Left ventricle myocardium inferior (tissue), 1 donor: ENCODE measurements around the gene IFI44. TPM values are rescaled to one million over a fixed set of nuclear protein-coding genes. Genes with fewer than 3 reads are reported as not detected.
A peak's percentile ranks its signal among the peaks of the same experiment; 100 is the strongest.

Source experiments
- DNase-seq: peaks from one replicate; pipeline ENCODE4 v3.0.0-alpha.2; 2020
- H3K27ac ChIP-seq: fragments of 200-600 bp; replicated peaks from 2 replicates; pipeline ENCODE4 v1.8.0; 2021
- H3K27me3 ChIP-seq: fragments of 200-600 bp; 2 replicates; pipeline ENCODE4 v1.8.0; 2021; ENCODE audit warnings: low read depth
- H3K36me3 ChIP-seq: fragments of 200-600 bp; 2 replicates; pipeline ENCODE4 v1.8.0; 2021
- H3K4me1 ChIP-seq: fragments of 200-600 bp; 2 replicates; pipeline ENCODE4 v1.8.0; 2021
- H3K4me3 ChIP-seq: fragments of 200-600 bp; 2 replicates; pipeline ENCODE4 v1.8.0; 2021; ENCODE audit warnings: mild to moderate bottlenecking, moderate library complexity
- H3K9me3 ChIP-seq: fragments of 200-600 bp; replicated peaks from 2 replicates; pipeline ENCODE4 v1.8.0; 2021
- intact Hi-C: fragments of 100-400 bp; cut with micrococcal nuclease; formaldehyde crosslinking; loops from one replicate; pipeline ENCODE4 v1.11.0; 2022
- total RNA-seq: library from RNA; stranded (reverse); fragmentation: NEBNext Ultra II Directional; extraction: Animal tissue kit (Norgen Biotek cat#: 25700); gene quantifications from one replicate; pipeline ENCODE4 v1.2.1, GENCODE V29; 2021
- TF ChIP-seq, protein P1 (sequence below): fragments of 200-600 bp; IDR thresholded peaks from 2 replicates; pipeline ENCODE4 v1.8.0; 2021; ENCODE audit warnings: antibody characterized with exemption, mild to moderate bottlenecking, borderline replicate concordance
- donor health status: DM: no; HTN: yes; CAD: no; lungs with severe emphysema.

Gene IFI44
- total RNA-seq, 1 donor from 2014 or later: 6.6 TPM

DNA sequence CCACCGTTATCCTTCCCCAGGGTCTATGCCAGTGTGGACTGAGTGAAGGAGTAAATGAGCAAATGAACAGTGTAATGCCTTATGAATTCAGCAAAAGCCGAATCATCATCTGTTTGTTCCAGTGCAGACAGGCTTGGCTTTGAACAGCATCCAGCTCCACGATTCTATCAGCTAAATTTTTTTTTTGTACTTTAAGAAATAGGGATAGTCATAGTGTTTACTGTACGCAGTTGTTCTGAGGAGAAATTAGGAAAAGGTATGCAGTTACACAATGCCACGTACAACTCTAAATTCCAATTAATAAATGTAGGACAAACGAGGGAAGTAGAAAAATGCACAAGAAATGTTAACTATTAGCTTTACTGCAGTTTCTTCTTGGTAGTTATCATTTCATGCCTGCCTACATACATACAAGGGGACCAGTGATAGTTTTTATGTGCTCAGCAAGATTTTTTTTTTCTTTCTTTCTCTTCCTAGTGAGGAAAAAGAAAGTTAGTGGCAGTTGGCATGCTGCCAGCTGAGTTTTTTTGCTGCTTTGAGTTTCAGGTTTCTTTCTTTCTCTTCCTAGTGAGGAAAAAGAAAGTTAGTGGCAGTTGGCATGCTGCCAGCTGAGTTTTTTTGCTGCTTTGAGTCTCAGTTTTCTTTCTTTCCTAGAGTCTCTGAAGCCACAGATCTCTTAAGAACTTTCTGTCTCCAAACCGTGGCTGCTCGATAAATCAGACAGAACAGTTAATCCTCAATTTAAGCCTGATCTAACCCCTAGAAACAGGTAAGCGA, 29.6 kb upstream of the IFI44 start, which contains the start of gene IFI44L:
Gene IFI44L, plus strand, starts transcription at position 646 of the 777 bp plus-strand sequence. CDS start 7,468 bp downstream, outside the sequence.
- peak; percentile 27 for DNase-seq
- peaks cover 30% of the 10 kb centered on the region for H3K4me1 ChIP-seq
- no peaks in the 10 kb centered on the region for H3K9me3 ChIP-seq
- TF ChIP-seq, protein P1, sequence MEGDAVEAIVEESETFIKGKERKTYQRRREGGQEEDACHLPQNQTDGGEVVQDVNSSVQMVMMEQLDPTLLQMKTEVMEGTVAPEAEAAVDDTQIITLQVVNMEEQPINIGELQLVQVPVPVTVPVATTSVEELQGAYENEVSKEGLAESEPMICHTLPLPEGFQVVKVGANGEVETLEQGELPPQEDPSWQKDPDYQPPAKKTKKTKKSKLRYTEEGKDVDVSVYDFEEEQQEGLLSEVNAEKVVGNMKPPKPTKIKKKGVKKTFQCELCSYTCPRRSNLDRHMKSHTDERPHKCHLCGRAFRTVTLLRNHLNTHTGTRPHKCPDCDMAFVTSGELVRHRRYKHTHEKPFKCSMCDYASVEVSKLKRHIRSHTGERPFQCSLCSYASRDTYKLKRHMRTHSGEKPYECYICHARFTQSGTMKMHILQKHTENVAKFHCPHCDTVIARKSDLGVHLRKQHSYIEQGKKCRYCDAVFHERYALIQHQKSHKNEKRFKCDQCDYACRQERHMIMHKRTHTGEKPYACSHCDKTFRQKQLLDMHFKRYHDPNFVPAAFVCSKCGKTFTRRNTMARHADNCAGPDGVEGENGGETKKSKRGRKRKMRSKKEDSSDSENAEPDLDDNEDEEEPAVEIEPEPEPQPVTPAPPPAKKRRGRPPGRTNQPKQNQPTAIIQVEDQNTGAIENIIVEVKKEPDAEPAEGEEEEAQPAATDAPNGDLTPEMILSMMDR: no peak
- H3K27me3 ChIP-seq: no peaks in the 10 kb centered on the region
- peak within 1 kb of the TSS; percentile 86 for H3K27ac ChIP-seq
- H3K36me3 ChIP-seq: no peaks in the 10 kb centered on the region
- H3K4me3 ChIP-seq: peak within 1 kb of the TSS; percentile 61
- intact Hi-C loops: loop anchor here (5.0 kb wide), 1 partner anchor 57 kb away; no protein-coding TSS in a partner anchor

DNA sequence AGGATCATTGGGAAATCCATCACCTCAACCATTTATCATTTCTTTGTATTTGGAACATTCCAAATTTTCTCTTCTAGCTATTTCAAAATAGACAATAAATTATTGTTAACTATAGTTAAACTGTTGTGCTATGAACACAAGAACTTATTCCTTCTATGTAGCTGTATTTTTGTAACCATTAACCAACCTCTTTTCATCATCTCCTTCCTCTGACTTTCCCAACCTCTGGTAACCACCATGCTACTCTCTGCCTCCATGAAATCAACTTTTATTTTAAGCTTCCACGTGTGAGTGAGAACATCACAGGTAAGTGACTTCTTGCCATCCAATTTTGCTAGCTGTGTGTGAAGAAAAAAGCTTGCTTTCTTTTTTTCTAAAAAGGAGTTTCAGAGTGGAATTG, 29.0 kb upstream of the IFI44 start:
- no peaks in the 10 kb centered on the region for H3K9me3 ChIP-seq
- H3K27me3 ChIP-seq: no peaks in the 10 kb centered on the region
- H3K36me3 ChIP-seq: no peaks in the 10 kb centered on the region
- no peak for DNase-seq
- intact Hi-C loops: no loop called here
- H3K4me1 ChIP-seq: peaks cover 31% of the 10 kb centered on the region
- TF ChIP-seq, protein P1: no peak
- H3K27ac ChIP-seq: peak overlapping the region; percentile 86
- peak overlapping the region; percentile 61 for H3K4me3 ChIP-seq

DNA sequence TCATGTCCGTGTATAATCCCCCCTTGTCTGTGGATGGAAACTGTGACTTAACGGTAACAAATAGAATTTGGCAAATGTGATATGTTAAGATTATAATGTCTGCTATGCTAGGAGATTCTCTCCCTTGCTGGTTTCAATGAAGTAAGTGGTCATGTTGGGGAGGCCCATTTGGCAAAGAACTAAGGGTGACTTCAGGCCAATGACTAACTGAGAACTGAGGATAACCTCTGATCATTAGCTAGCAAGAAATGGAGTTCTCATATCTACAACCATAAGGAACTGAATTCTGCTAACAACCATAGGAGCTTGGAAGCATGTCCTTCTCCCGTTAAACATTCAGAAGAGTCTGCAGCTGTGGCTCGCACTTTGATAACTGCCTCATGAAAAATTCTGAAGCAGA, 27.1 kb upstream of the IFI44 start:
- Histone ChIP-seq H3K27ac (peak overlapping the region; percentile 86), H3K9me3 (no peaks in the 10 kb centered on the region), H3K4me1 (peaks cover 41% of the 10 kb centered on the region), H3K36me3 (no peaks in the 10 kb centered on the region), H3K27me3 (no peaks in the 10 kb centered on the region), H3K4me3 (peak overlapping the region; percentile 61)
- TF ChIP-seq, protein P1: no peak
- intact Hi-C loops: no loop called here
- no peak for DNase-seq

DNA sequence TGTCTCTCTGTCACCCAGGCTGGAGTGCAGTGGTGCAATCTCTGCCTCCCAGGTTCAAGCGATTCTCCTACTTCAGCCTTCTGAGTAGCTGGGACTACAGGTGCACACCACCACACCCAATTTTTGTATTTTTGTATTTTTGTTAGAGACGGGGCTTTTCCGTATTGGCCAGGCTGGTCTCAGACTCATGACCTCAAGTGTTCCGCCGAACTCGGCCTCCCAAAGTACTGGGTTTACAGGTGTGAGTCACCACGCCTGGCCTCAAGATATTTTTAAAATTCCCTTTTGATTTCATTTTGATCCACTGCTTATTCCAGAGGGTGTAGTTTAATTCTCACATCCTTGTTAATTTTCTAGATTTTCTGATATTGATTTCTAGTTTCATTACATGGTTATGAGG, 25.6 kb upstream of the IFI44 start:
- Histone ChIP-seq H3K4me1 (peaks cover 26% of the 10 kb centered on the region), H3K9me3 (no peaks in the 10 kb centered on the region), H3K36me3 (no peaks in the 10 kb centered on the region), H3K27ac (peak overlapping the region; percentile 86), H3K4me3 (no peak overlapping the region), H3K27me3 (no peaks in the 10 kb centered on the region)
- TF ChIP-seq, protein P1: no peak
- intact Hi-C loops: no loop called here
- DNase-seq: no peak

DNA sequence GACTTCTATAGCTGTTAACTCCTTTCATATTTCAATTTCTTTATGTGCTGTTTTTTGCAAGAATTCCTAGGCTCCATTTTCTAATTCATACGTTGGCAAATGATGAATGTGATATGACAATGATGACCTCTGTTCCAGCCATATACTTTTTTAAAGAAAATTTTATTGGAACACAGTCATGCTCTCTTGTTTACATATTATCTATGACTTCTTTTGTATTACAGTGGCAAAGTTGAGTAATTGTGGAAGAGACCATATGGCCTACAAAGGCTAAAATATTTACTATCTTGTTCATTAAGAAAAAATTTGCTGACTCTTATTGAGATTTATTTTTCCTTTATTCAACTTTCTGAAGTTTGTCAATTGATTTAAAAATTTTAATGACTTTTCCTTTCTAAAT, 22.3 kb upstream of the IFI44 start:
- peaks cover 19% of the 10 kb centered on the region for H3K4me1 ChIP-seq
- H3K27ac ChIP-seq: no peak overlapping the region
- intact Hi-C loops: no loop called here
- H3K4me3 ChIP-seq: no peak overlapping the region
- no peaks in the 10 kb centered on the region for H3K36me3 ChIP-seq
- DNase-seq: no peak
- H3K27me3 ChIP-seq: no peaks in the 10 kb centered on the region
- TF ChIP-seq, protein P1: no peak
- H3K9me3 ChIP-seq: no peaks in the 10 kb centered on the region
